Ovary (tissue), 3 donors: ENCODE results near the gene PPIL6.

Experiments
- CTCF ChIP-seq, 3 donors: fragments of 450-650 bp in 2 of 3; fragments of 200-600 bp in 1 of 3; IDR thresholded peaks; one replicate each; pipeline versions ENCODE4 v1.5.1 to v1.8.0; 2016 to 2022; ENCODE audit warnings: antibody characterized with exemption in 3 of 3, mild to moderate bottlenecking in 1 of 3
- EP300 ChIP-seq: sonication (generic); formaldehyde crosslinking; IDR thresholded peaks from one replicate; pipeline ENCODE4 v1.6.1; 2017; ENCODE audit warnings: antibody characterized with exemption
- donor health status: DM: no; HTN: no; CAD: no.

- no peak for TF ChIP-seq CTCF (IDR thresholded peaks at IDR 0.05)
- no peak for TF ChIP-seq EP300
These were observed 25.9 kb upstream of the PPIL6 start for GRCh38 chr6:109466212-109466923.
